ENCODE data around the gene REC114. TPM values are rescaled to one million over a fixed set of nuclear protein-coding genes. Genes with fewer than 3 reads are reported as not detected.
"Not testable (repeated sequence)": the region's sequence is repeated elsewhere in the genome, so short reads cannot be mapped to it uniquely, and the experiment has no call there.

Gene REC114
- total RNA-seq, 1 experiment from 2014 or later = not detected

DNA sequence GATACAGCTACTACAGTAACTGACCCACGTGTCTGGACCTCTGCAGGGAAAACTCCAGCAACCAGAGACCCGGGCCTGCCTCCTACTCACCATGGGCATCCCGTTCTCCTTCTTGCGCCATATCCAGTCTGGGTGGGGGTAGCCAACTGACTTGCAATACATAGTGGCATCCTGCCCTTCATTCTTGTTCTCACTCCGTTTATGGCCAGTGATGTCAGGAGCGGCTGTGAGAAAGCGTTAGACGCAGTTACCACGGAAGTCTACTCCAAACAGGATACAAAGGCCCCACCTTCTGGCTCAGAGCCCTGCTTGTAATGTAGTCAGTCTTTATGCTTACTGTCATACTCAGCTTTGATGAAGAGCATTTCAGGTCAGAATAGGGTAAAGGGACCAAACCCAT, 130.6 kb downstream of the REC114 start:
- Mint-ChIP-seq H3K9me3 (ENCODE audit: low read depth, unreplicated experiment) (no peaks in the 10 kb centered on the region), H3K27ac (ENCODE audit: unreplicated experiment) (no peak overlapping the region), H3K4me3 (ENCODE audit: low read depth, unreplicated experiment) (no peak overlapping the region), H3K36me3 (ENCODE audit: insufficient read depth, unreplicated experiment) (peaks cover 10% of the 10 kb centered on the region), H3K4me1 (ENCODE audit: low read depth, unreplicated experiment) (peaks cover 11% of the 10 kb centered on the region), H3K27me3 (ENCODE audit: unreplicated experiment) (no peaks in the 10 kb centered on the region)
- no TSS peak for BruUV-seq (replicated peaks)
- CTCF ChIA-PET = no interaction called here
- TF ChIP-seq, protein P1, sequence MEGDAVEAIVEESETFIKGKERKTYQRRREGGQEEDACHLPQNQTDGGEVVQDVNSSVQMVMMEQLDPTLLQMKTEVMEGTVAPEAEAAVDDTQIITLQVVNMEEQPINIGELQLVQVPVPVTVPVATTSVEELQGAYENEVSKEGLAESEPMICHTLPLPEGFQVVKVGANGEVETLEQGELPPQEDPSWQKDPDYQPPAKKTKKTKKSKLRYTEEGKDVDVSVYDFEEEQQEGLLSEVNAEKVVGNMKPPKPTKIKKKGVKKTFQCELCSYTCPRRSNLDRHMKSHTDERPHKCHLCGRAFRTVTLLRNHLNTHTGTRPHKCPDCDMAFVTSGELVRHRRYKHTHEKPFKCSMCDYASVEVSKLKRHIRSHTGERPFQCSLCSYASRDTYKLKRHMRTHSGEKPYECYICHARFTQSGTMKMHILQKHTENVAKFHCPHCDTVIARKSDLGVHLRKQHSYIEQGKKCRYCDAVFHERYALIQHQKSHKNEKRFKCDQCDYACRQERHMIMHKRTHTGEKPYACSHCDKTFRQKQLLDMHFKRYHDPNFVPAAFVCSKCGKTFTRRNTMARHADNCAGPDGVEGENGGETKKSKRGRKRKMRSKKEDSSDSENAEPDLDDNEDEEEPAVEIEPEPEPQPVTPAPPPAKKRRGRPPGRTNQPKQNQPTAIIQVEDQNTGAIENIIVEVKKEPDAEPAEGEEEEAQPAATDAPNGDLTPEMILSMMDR (IDR thresholded peaks at IDR 0.05; ENCODE audit: unreplicated experiment) = no peak
- DNase-seq = no peak
- intact Hi-C loops (cut with micrococcal nuclease; ENCODE audit: unreplicated experiment) = no loop called here

DNA sequence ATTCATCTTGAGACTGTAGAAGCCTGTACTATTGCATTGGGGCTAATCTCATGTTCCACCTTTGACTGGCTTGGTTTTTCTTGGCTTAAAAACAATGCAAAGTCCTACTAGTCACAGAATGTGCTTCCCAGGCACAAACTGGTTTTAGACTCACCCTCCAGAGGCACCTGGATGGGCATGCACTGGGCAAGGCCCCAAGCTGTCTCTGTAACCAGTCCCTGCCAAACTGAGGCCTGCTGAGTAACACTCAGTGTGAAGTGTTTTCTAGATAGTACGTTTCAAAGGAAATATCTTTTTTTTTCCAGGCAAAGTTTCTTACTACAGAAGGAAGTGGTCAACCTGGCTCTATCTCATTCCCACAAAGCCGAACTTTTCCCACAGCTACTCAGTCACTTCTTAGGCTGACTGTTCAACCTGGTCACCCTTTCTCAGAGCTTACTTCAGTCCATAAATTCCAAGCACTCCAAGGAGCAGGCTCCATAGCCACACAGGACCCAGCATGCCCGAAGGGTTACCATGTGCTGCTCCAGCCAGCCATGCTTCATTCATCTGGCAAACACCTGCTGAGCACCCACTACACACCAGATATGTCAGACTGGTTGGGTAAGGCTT, 132.8 kb downstream of the REC114 start:
- CTCF ChIA-PET = no interaction called here
- H3K36me3 Mint-ChIP-seq (ENCODE audit: insufficient read depth, unreplicated experiment) = peaks cover 5% of the 10 kb centered on the region
- peaks cover 11% of the 10 kb centered on the region for H3K4me1 Mint-ChIP-seq (ENCODE audit: low read depth, unreplicated experiment)
- DNase-seq = no peak
- no peaks in the 10 kb centered on the region for H3K27me3 Mint-ChIP-seq (ENCODE audit: unreplicated experiment)
- H3K27ac Mint-ChIP-seq (ENCODE audit: unreplicated experiment) = no peak overlapping the region
- intact Hi-C loops (cut with micrococcal nuclease; ENCODE audit: unreplicated experiment) = no loop called here
- no peak overlapping the region for H3K4me3 Mint-ChIP-seq (ENCODE audit: low read depth, unreplicated experiment)
- no peaks in the 10 kb centered on the region for H3K9me3 Mint-ChIP-seq (ENCODE audit: low read depth, unreplicated experiment)
- TF ChIP-seq, protein P1 (IDR thresholded peaks at IDR 0.05; ENCODE audit: unreplicated experiment) = no peak
- no TSS peak for BruUV-seq (replicated peaks)

DNA sequence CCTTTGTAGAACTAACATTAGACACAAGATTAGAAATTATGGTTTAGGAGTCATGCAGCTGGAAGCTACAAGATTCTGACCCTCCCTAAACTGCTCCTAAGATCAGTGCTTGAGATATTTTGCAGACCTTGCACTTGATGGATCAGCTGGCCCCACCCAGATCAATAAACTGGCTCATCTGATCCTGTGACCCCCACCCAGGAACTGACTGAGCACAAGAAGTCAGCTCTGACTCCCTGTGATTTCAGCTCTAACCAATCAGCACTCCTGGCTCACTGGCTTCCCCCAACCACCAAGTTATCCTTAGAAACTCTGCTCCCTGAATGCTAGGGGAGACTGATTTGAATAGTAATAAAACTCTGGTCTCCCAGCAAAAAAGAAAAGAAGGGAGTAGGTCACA, 134.6 kb downstream of the REC114 start:
- DNase-seq; H3K27ac Mint-ChIP-seq (ENCODE audit: unreplicated experiment); H3K36me3 Mint-ChIP-seq (ENCODE audit: insufficient read depth, unreplicated experiment); BruUV-seq (replicated peaks); H3K4me3 Mint-ChIP-seq (ENCODE audit: low read depth, unreplicated experiment); CTCF ChIA-PET; H3K9me3 Mint-ChIP-seq (ENCODE audit: low read depth, unreplicated experiment); intact Hi-C loops (cut with micrococcal nuclease; ENCODE audit: unreplicated experiment); H3K27me3 Mint-ChIP-seq (ENCODE audit: unreplicated experiment): not testable (repeated sequence)
- peaks cover 11% of the 10 kb centered on the region for H3K4me1 Mint-ChIP-seq (ENCODE audit: low read depth, unreplicated experiment)

DNA sequence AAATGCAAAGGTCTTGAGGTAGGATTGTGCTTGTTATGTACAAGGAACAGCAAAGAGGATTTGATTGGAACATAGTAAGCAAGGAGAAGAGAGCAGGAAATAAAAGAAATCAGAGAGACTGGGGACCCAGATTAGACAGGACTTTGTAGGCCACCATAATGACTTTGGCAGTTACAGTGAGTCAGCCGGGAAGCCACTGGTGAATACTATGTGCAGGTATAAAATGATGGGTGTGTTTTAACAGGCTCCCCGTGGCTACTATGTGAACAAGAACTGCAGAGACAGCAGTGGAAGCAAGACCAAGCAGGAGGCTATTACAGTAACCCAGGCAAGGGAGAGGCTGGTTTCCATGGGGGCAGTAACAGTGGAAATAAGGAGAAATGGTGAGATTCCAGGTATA, 135.1 kb downstream of the REC114 start:
- no peak for DNase-seq

DNA sequence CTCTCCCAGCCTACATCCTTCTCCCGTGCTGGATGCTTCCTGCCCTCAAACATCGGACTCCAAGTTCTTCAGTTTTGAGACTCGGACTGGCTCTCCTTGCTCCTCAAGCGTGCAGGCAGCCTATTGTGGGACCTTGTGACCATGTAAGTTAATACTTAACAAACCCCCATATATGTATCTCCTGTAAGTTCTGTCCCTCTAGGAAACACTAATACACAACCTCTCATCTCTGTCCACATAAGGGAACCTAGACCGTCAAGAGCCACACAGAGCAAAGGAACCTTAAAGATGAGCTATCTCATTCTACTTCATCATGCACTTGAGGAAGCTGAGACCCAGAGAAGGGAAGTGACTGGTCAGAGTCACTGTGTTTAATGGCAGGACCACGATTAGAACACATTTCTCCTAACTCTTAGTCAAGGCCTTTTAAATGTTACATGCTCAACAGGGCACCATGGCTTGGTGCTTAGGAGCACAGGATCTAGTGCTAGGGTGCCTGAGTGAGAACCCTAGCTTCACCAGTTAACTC, 140.0 kb downstream of the REC114 start:
- CTCF ChIA-PET = no interaction called here
- Mint-ChIP-seq H3K27ac (ENCODE audit: unreplicated experiment) (no peak overlapping the region), H3K9me3 (ENCODE audit: low read depth, unreplicated experiment) (no peaks in the 10 kb centered on the region), H3K36me3 (ENCODE audit: insufficient read depth, unreplicated experiment) (peaks cover 11% of the 10 kb centered on the region), H3K4me3 (ENCODE audit: low read depth, unreplicated experiment) (no peak overlapping the region), H3K27me3 (ENCODE audit: unreplicated experiment) (no peaks in the 10 kb centered on the region), H3K4me1 (ENCODE audit: low read depth, unreplicated experiment) (peaks cover 7% of the 10 kb centered on the region)
- no peak for DNase-seq
- no TSS peak for BruUV-seq (replicated peaks)
- TF ChIP-seq, protein P1 (IDR thresholded peaks at IDR 0.05; ENCODE audit: unreplicated experiment) = no peak
- intact Hi-C loops (cut with micrococcal nuclease; ENCODE audit: unreplicated experiment) = no loop called here

More for the DNA sequence above, 135.1 kb downstream of the REC114 start:
- Mint-ChIP-seq H3K4me1 (ENCODE audit: low read depth, unreplicated experiment) (peaks cover 11% of the 10 kb centered on the region), H3K4me3 (ENCODE audit: low read depth, unreplicated experiment) (no peak overlapping the region), H3K9me3 (ENCODE audit: low read depth, unreplicated experiment) (no peaks in the 10 kb centered on the region), H3K36me3 (ENCODE audit: insufficient read depth, unreplicated experiment) (peaks cover 4% of the 10 kb centered on the region), H3K27me3 (ENCODE audit: unreplicated experiment) (no peaks in the 10 kb centered on the region), H3K27ac (ENCODE audit: unreplicated experiment) (no peak overlapping the region)
- CTCF ChIA-PET = no interaction called here
- intact Hi-C loops (cut with micrococcal nuclease; ENCODE audit: unreplicated experiment) = no loop called here
- no TSS peak for BruUV-seq (replicated peaks)
- TF ChIP-seq, protein P1 (IDR thresholded peaks at IDR 0.05; ENCODE audit: unreplicated experiment) = no peak

Measured in Calu3 (cell line).